Kidney (tissue), 14 donors: ENCODE results near the gene DENND2A. TPM values are rescaled to one million over a fixed set of nuclear protein-coding genes. Genes with fewer than 3 reads are reported as not detected.

Experiments used
- DNase-seq, 5 donors: peaks; one replicate each; pipeline ENCODE4 v3.0.0-alpha.2; 2013 to 2020
- FAIRE-seq: peaks from 2 replicates; lab custom pipeline; 2012; peaks lifted over from hg19 to GRCh38; lab: Jason Lieb, UNC
- H3K27ac ChIP-seq, 2 donors: one replicate each; pipeline ENCODE4 v1.7.0; 2013; ENCODE audit warnings: low read depth in 2 of 2, low read length in 2 of 2, inconsistent platforms in 1 of 2
- H3K27me3 ChIP-seq: one replicate; pipeline ENCODE4 v1.7.1; 2013; ENCODE audit warnings: low read length, inconsistent platforms; ENCODE audit not compliant: control insufficient read depth, insufficient read depth
- H3K36me3 ChIP-seq, 3 donors: one replicate each; pipeline versions ENCODE4 v1.7.0 to v1.7.1; 2013; ENCODE audit warnings: low read length in 3 of 3, control low read depth in 1 of 3, inconsistent platforms in 1 of 3; ENCODE audit not compliant: insufficient read depth in 3 of 3, control insufficient read depth in 2 of 3
- H3K4me1 ChIP-seq, 3 donors: one replicate each; pipeline versions ENCODE4 v1.7.0 to v1.7.1; 2013; ENCODE audit warnings: low read length in 3 of 3, inconsistent platforms in 1 of 3, low read depth in 1 of 3; ENCODE audit not compliant: control insufficient read depth in 2 of 3, insufficient read depth in 2 of 3
- H3K4me3 ChIP-seq, 3 donors: one replicate each; pipeline versions ENCODE4 v1.7.0 to v1.8.1; 2013; ENCODE audit warnings: low read length in 3 of 3, control low read depth in 1 of 3, inconsistent platforms in 1 of 3
- H3K9ac ChIP-seq, 3 donors: one replicate each; pipeline versions ENCODE4 v1.7.0 to v1.7.1; 2013; ENCODE audit warnings: low read length in 3 of 3, control low read depth in 1 of 3, inconsistent platforms in 1 of 3
- H3K9me3 ChIP-seq, 3 donors: one replicate each; pipeline versions ENCODE4 v1.7.0 to v1.7.1; 2013; ENCODE audit warnings: low read length in 3 of 3, control low read depth in 1 of 3, inconsistent platforms in 1 of 3; ENCODE audit not compliant: control insufficient read depth in 2 of 3, insufficient read depth in 1 of 3
- intact Hi-C: fragments of 100-400 bp; cut with DNase I; formaldehyde crosslinking; loops from one replicate; pipeline ENCODE4 v1.11.1; 2022
- polyA plus RNA-seq: library from polyadenylated mRNA; stranded (reverse); fragments of 350-450 nt; fragmentation: Illumina TruSeq; extraction: RNeasy Lipid Tissue Mini Kit (QIAGEN cat#74804); gene quantifications from one replicate; pipeline ENCODE4 v1.2.3, GENCODE V29; 2014; ENCODE audit warnings: low read depth, low replicate concordance; ENCODE audit not compliant: insufficient read depth
- total RNA-seq: library from RNA; stranded (reverse); fragmentation: NEBNext Ultra II Directional; extraction: Animal tissue kit (Norgen Biotek cat#: 25700); gene quantifications from one replicate; pipeline ENCODE4 v1.2.1, GENCODE V29; 2021
- TF ChIP-seq, protein P1 (sequence below): IDR thresholded peaks from 3 replicates; pipeline ENCODE4 v1.5.1; 2012; ENCODE audit warnings: mild to moderate bottlenecking, moderate library complexity, borderline replicate concordance; ENCODE audit not compliant: insufficient read depth; ENCODE audit errors: extremely low read depth
- donor health status: control.
- donor health status: control.
- donor health status: control.
- donor health status: control.
- donor health status: control.
- donor health status: DM: yes; HTN: yes; CAD: no.
- donor health status: Normal renal cell carcinoma (clear cell type).

Gene DENND2A
- total and polyA plus RNA-seq, 2 donors from 2014 or later, result 6.5 to 18.0 TPM

DNA sequence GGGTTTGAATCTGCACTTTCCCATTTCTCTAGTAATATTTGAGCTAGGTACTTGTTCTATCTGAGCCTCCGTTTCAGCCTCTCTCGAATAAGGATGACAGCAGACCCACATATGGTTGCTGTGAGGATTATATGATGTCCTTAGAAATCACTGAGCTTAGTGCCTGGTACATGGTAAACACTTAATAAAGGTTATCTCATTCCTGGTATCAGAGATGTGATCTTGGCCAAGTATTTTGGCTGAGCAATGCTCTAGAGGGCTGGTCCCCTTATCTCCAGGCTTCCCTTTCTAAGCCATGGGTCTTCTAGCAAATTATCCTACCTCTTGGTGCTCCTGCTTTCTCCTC is 160.9 kb downstream of the DENND2A start:
- DNase-seq (no peak), FAIRE-seq (no peak)
- Histone ChIP-seq H3K9me3 (no peaks in the 10 kb centered on the region), H3K9ac (peak overlapping the region in 2 of 3 donors; percentile 40 to 82), H3K27me3 (no peaks in the 10 kb centered on the region), H3K4me3 (peak overlapping the region; percentile 54 to 80 (median 64)), H3K4me1 (peaks cover 0 to 3% (median 2%) of the 10 kb centered on the region in 3 donors), H3K27ac (peak overlapping the region; percentile 87 to 91), H3K36me3 (no peaks in the 10 kb centered on the region)
- intact Hi-C loops, result no loop called here
- TF ChIP-seq, protein P1, sequence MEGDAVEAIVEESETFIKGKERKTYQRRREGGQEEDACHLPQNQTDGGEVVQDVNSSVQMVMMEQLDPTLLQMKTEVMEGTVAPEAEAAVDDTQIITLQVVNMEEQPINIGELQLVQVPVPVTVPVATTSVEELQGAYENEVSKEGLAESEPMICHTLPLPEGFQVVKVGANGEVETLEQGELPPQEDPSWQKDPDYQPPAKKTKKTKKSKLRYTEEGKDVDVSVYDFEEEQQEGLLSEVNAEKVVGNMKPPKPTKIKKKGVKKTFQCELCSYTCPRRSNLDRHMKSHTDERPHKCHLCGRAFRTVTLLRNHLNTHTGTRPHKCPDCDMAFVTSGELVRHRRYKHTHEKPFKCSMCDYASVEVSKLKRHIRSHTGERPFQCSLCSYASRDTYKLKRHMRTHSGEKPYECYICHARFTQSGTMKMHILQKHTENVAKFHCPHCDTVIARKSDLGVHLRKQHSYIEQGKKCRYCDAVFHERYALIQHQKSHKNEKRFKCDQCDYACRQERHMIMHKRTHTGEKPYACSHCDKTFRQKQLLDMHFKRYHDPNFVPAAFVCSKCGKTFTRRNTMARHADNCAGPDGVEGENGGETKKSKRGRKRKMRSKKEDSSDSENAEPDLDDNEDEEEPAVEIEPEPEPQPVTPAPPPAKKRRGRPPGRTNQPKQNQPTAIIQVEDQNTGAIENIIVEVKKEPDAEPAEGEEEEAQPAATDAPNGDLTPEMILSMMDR, result no peak

DNA sequence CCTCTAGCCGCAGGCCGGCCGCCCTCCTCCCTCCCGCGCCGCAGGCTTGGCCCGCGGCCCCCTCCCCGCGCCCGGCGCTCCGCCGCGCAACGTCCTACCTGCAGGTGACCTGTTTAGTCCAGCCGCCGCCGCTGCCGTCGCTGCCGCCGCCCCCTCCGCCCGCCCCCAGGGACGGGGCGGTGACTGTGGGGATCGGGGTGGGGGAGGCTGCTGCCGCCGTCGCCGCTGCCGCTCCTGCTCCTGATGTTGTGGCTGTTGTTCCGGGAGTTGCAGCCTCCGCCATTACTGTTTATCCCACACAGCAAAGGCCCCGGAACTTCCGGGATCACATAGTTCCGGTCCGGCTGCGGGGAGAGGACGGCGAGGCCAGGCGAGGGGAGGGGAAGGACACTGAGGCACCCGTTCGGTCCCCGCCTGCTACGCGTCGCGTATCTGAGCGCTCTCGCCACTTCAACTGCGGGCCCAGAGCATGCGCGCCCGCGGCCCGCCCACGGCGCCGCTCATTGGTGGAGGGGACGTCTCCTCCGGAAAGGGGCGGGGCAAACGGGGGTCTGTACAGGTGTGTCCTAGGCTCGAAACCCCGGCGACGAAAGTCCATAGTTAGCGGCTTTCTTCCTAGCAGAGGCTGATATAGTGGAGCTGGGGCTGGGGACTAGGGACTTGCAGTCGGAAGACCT is 161.4 kb downstream of the DENND2A start, which contains the start of gene MKRN1:
MKRN1 (minus strand) TSS at position 444 of the 677 bp plus-strand sequence; CDS start at position 283, 161 bp downstream.
- no peaks in the 10 kb centered on the region for H3K36me3 ChIP-seq
- no peaks in the 10 kb centered on the region for H3K9me3 ChIP-seq
- TF ChIP-seq, protein P1, result no peak
- peak; percentile 97 to 98 (median 98) for DNase-seq
- peak; percentile 15 for FAIRE-seq
- H3K4me3 ChIP-seq, result peak within 1 kb of the TSS; percentile 72 to 80 (median 79)
- peaks cover 0 to 3% (median 2%) of the 10 kb centered on the region in 3 donors for H3K4me1 ChIP-seq
- peak within 1 kb of the TSS; percentile 87 to 91 for H3K27ac ChIP-seq
- intact Hi-C loops, result no loop called here
- H3K9ac ChIP-seq, result peak within 1 kb of the TSS; percentile 40 to 82 (median 82)
- no peaks in the 10 kb centered on the region for H3K27me3 ChIP-seq

DNA sequence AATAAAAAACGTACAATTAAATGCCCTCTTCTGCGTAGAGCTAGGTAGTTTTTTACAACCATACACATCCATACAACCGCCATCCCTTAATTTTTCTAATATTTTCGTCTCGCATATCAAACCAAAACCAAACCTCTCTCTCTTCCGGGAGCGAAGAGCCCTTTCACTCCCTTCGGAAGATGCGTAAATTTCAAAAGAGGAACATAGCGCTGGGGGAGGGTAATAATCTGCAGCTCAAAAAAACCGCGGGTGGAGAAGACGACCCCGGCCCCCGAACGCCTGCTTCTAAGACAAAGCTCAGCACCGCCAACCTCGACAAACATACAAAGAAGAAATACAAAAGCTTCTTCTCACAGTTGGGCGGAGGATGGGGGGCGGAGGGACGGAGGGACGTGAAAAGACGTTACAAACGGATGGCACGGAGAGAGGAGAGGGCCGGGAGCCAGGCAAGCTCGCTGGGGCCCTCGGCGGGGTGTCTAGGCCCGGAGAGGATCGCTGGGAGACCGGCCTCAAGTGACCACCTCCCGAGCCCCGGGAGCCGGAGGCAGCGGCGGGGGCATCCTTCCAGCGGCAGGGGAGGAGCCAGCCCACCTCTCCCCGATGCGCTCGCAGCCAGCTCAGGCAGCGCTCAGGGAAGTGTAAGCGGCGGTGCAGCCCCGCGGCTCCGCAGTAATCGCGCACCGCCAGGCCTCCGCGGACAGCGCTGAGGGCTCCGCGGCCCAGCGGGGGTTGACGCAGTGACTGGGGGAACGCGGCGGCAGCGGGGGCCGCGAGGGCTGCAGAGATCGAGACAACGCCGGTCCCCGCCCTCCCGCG is 162.2 kb downstream of the DENND2A start:
- Histone ChIP-seq H3K4me1 (peaks cover 0 to 3% (median 2%) of the 10 kb centered on the region in 3 donors), H3K9me3 (no peaks in the 10 kb centered on the region), H3K4me3 (peak overlapping the region; percentile 72 to 80 (median 79)), H3K36me3 (no peaks in the 10 kb centered on the region), H3K9ac (peak overlapping the region; percentile 27 to 82 (median 82)), H3K27me3 (no peaks in the 10 kb centered on the region), H3K27ac (peak overlapping the region; percentile 87 to 91)
- FAIRE-seq, result no peak
- peak; percentile 63 to 82 (median 68) for DNase-seq
- intact Hi-C loops, result no loop called here
- TF ChIP-seq, protein P1, result no peak
